Measurements from ENCODE around the gene GOLGA8B. TPM values are rescaled to one million over a fixed set of nuclear protein-coding genes. Genes with fewer than 3 reads are reported as not detected.
"Not testable (repeated sequence)": the region's sequence is repeated elsewhere in the genome, so short reads cannot be mapped to it uniquely, and the experiment has no call there.

GOLGA8B gene
- total and polyA plus RNA-seq, 2 experiments from 2014 or later, result 38.7 to 45.8 TPM

DNA sequence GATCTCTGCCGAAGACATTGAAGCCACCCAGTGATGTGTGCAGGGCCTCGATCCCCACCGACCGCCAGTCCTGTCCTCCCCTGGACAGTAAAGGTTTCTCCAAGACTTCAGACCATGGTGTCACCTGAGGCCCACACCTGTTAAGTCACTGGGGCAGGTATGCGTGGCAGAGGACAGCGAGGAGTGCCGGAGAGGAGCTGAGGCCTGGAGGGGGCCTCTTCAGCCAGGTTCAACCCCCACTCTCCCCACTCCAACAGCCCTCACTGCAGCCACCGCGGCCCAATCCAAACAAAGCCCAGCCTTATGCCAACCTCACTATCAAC is 2.4 kb downstream of the GOLGA8B start:
- peaks cover 13% of the 10 kb centered on the region for H3K79me2 ChIP-seq
- WGBS (ENCODE audit: low lambda C conversion rate, missing lambda C conversion rate), result 89% methylated on average over 6 of the region's 9 CpGs
- H3K4me2 ChIP-seq, result no peak overlapping the region
- H3K36me3 ChIP-seq (replicated peaks; ENCODE audit: insufficient read depth, low read depth), result no peaks in the 10 kb centered on the region
- no peaks in the 10 kb centered on the region for H3K9me3 ChIP-seq (ENCODE audit: low read depth)
- TF ChIP-seq, protein P1, sequence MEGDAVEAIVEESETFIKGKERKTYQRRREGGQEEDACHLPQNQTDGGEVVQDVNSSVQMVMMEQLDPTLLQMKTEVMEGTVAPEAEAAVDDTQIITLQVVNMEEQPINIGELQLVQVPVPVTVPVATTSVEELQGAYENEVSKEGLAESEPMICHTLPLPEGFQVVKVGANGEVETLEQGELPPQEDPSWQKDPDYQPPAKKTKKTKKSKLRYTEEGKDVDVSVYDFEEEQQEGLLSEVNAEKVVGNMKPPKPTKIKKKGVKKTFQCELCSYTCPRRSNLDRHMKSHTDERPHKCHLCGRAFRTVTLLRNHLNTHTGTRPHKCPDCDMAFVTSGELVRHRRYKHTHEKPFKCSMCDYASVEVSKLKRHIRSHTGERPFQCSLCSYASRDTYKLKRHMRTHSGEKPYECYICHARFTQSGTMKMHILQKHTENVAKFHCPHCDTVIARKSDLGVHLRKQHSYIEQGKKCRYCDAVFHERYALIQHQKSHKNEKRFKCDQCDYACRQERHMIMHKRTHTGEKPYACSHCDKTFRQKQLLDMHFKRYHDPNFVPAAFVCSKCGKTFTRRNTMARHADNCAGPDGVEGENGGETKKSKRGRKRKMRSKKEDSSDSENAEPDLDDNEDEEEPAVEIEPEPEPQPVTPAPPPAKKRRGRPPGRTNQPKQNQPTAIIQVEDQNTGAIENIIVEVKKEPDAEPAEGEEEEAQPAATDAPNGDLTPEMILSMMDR (IDR thresholded peaks at IDR 0.05; ENCODE audit: poor library complexity), result no peak
- TF ChIP-seq EZH2 (IDR thresholded peaks at IDR 0.05; ENCODE audit: borderline replicate concordance), result no peak
- H3K4me1 ChIP-seq (ENCODE audit: insufficient read depth), result peaks cover 6% of the 10 kb centered on the region
- H2AFZ ChIP-seq, result no peak overlapping the region
- no peak overlapping the region for H3K4me3 ChIP-seq
- peaks cover 4% of the 10 kb centered on the region for H3K27me3 ChIP-seq
- H4K20me1 ChIP-seq (ENCODE audit: insufficient read depth, poor library complexity, severe bottlenecking), result no peaks in the 10 kb centered on the region
- DNase-seq (ENCODE audit: low spot score), result no peak
- H3K27ac ChIP-seq, result no peak overlapping the region
- H3K9me2 ChIP-seq (replicated peaks; ENCODE audit: insufficient read depth), result no peaks in the 10 kb centered on the region

DNA sequence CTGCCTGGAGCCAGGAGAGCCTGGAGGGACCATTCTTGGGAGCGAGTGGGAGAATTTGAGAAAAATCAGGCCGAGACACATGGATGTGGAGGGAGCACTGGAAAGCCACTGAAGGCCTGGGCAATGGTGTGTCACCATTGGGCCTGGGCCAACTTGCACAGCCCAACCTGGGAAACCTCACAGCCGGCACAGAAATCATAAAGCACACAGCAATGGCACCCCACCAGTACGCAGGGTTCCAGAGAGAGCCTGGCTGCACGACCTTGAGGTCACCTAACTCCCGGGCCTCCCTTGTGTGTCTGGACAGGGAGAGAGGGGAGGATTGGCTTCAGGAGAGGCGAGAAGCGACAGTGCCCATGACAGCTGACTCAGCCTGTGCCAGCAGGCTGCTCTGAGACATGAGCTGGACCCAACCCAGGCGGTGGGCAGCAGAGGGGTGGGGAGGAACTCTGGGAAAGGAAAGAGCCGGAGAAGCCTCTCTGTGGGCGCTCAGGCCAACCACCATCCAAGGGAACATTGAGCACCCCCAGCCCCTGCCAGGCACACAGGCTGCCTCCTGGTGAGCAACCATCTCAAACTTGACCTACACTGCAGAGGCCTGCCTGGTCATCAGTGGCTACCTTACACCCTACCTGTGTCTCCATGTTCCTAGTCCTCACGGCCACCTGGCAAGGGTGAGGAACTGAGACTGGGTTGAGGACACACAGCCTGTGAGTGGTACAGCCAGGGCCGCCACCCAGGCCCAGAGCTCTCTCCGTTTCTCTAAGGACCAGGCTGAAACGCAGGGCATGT is 3.0 kb downstream of the GOLGA8B start:
- not testable (repeated sequence) for H3K9me3 ChIP-seq (ENCODE audit: low read depth); H2AFZ ChIP-seq; H3K36me3 ChIP-seq (replicated peaks; ENCODE audit: insufficient read depth, low read depth); H3K4me1 ChIP-seq (ENCODE audit: insufficient read depth); H3K4me3 ChIP-seq; H3K4me2 ChIP-seq; H3K27me3 ChIP-seq; H3K9me2 ChIP-seq (replicated peaks; ENCODE audit: insufficient read depth); H4K20me1 ChIP-seq (ENCODE audit: insufficient read depth, poor library complexity, severe bottlenecking); H3K27ac ChIP-seq; DNase-seq (ENCODE audit: low spot score)
- peaks cover 13% of the 10 kb centered on the region for H3K79me2 ChIP-seq
- WGBS (ENCODE audit: low lambda C conversion rate, missing lambda C conversion rate), result 96% methylated on average over 15 of the region's 15 CpGs

DNA sequence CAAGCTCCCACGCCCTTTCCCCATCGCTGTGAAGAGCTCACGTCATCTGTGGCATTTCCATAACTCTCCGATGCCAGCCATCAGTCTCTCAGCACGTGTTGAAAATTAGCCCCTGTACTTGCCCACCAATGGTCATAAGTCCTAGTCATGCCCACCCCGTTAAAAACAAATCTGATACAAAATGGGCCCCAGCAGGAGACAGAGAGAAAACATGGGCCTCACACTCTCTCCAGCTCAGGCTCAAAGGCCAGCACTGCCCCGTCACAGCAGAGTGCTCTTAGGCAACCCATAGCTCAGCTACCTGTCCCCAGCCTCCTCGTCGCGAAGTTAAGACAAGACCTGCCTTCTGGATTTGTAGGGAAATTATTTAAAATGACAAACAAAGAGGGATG is 5.2 kb downstream of the GOLGA8B start:
- Histone ChIP-seq H3K27ac (no peak overlapping the region), H3K9me2 (replicated peaks; ENCODE audit: insufficient read depth) (no peaks in the 10 kb centered on the region), H3K4me3 (no peak overlapping the region), H3K9me3 (ENCODE audit: low read depth) (no peaks in the 10 kb centered on the region), H4K20me1 (ENCODE audit: insufficient read depth, poor library complexity, severe bottlenecking) (no peaks in the 10 kb centered on the region), H3K27me3 (no peaks in the 10 kb centered on the region), H3K4me2 (no peak overlapping the region), H2AFZ (no peak overlapping the region), H3K36me3 (replicated peaks; ENCODE audit: insufficient read depth, low read depth) (no peaks in the 10 kb centered on the region), H3K4me1 (ENCODE audit: insufficient read depth) (no peaks in the 10 kb centered on the region), H3K79me2 (peaks cover 13% of the 10 kb centered on the region)
- WGBS (ENCODE audit: low lambda C conversion rate, missing lambda C conversion rate), result 91% methylated on average over 10 of the region's 10 CpGs
- DNase-seq (ENCODE audit: low spot score), result no peak
- no peak for TF ChIP-seq EZH2phosphoT487 (IDR thresholded peaks at IDR 0.05; ENCODE audit: low read depth, severe bottlenecking, unreplicated experiment)
- TF ChIP-seq, protein P1 (IDR thresholded peaks at IDR 0.05; ENCODE audit: poor library complexity), result no peak
- no peak for TF ChIP-seq EZH2 (IDR thresholded peaks at IDR 0.05; ENCODE audit: borderline replicate concordance)

DNA sequence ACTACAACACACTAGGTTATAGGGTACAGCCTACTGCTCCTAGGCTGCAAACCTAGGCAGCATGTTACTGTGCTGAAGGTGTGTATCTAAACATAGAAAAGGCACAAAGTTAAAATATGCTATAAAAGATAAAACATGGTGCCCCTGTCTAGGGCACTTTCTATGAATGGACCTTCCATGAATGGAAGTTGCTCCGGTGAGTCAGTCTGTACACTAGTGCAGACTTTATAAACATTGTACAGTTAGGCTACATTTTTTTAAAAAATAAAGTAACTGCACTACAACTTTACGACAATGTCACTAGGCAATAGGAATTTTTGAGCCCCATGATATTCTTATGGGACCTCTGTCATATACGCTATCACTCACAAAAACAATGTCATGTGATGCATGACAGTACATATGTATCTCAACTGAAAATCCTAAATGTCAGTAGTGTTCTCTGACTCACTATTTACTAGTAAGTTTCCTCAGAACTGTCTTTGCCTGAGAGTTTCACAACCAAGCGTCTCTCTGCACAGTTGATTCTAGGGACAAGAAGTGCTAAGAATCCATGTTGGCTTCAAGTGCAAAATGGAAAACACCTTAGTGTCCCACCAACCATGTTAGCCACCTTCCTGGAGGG is 5.7 kb downstream of the GOLGA8B start:
- 84% methylated on average over 4 of the region's 4 CpGs for WGBS (ENCODE audit: low lambda C conversion rate, missing lambda C conversion rate)
- H3K9me2 ChIP-seq (replicated peaks; ENCODE audit: insufficient read depth); H3K4me2 ChIP-seq; H4K20me1 ChIP-seq (ENCODE audit: insufficient read depth, poor library complexity, severe bottlenecking); H3K27me3 ChIP-seq; H3K4me1 ChIP-seq (ENCODE audit: insufficient read depth); DNase-seq (ENCODE audit: low spot score); H3K9me3 ChIP-seq (ENCODE audit: low read depth); H3K4me3 ChIP-seq; H2AFZ ChIP-seq; H3K27ac ChIP-seq; H3K36me3 ChIP-seq (replicated peaks; ENCODE audit: insufficient read depth, low read depth): not testable (repeated sequence)
- H3K79me2 ChIP-seq, result peaks cover 13% of the 10 kb centered on the region

DNA sequence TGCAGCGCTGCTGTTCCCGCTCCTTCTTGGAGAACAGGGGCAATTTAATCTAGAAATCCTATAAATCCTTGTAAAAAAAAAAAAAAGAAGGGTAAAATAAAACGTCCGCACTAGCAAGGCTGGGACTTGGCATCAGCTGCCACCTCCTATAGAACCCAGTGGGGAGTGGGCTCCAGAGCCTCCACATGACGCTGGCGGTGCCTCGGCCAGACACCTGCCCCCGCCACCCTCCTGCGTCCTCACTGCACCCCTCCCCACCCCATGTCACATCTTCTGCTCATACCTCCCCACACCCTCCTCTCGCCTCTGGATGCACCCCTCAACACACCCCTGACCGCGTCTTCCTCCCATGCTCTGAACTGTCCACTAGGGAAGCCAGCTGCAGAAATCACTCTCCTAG is 8.4 kb downstream of the GOLGA8B start:
- H3K9me2 ChIP-seq (replicated peaks; ENCODE audit: insufficient read depth); H3K27me3 ChIP-seq; H3K36me3 ChIP-seq (replicated peaks; ENCODE audit: insufficient read depth, low read depth); H3K79me2 ChIP-seq; H2AFZ ChIP-seq; H3K4me1 ChIP-seq (ENCODE audit: insufficient read depth); H3K4me2 ChIP-seq; H3K27ac ChIP-seq; H3K9me3 ChIP-seq (ENCODE audit: low read depth); H3K4me3 ChIP-seq; H4K20me1 ChIP-seq (ENCODE audit: insufficient read depth, poor library complexity, severe bottlenecking); DNase-seq (ENCODE audit: low spot score): not testable (repeated sequence)
- 95% methylated on average over 6 of the region's 12 CpGs for WGBS (ENCODE audit: low lambda C conversion rate, missing lambda C conversion rate)

DNA sequence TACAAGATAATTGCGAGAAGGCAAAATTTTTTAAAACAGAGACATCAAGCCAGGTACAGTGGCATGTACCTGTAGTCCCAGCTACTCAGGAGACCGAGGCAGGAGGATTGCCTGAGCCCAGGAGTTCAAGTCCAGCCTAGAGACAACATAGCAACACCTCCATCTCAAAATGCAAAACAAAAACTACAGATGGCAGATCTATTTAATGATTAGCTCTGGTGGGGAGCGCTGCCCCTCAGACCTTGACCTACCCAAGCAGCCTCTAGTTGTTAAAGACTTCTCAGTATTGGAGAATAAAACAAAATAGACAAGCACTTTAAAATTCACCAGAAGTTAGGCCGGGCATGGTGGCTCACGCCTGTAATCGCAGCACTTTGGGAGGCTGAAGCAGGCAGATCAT is 10.5 kb downstream of the GOLGA8B start:
- H2AFZ ChIP-seq; H3K4me3 ChIP-seq; H4K20me1 ChIP-seq (ENCODE audit: insufficient read depth, poor library complexity, severe bottlenecking); H3K36me3 ChIP-seq (replicated peaks; ENCODE audit: insufficient read depth, low read depth); H3K9me2 ChIP-seq (replicated peaks; ENCODE audit: insufficient read depth); H3K9me3 ChIP-seq (ENCODE audit: low read depth); H3K4me1 ChIP-seq (ENCODE audit: insufficient read depth); H3K27me3 ChIP-seq; H3K4me2 ChIP-seq; H3K79me2 ChIP-seq; DNase-seq (ENCODE audit: low spot score); H3K27ac ChIP-seq: not testable (repeated sequence)
- WGBS (ENCODE audit: low lambda C conversion rate, missing lambda C conversion rate), result 94% methylated on average over 6 of the region's 6 CpGs

DNA sequence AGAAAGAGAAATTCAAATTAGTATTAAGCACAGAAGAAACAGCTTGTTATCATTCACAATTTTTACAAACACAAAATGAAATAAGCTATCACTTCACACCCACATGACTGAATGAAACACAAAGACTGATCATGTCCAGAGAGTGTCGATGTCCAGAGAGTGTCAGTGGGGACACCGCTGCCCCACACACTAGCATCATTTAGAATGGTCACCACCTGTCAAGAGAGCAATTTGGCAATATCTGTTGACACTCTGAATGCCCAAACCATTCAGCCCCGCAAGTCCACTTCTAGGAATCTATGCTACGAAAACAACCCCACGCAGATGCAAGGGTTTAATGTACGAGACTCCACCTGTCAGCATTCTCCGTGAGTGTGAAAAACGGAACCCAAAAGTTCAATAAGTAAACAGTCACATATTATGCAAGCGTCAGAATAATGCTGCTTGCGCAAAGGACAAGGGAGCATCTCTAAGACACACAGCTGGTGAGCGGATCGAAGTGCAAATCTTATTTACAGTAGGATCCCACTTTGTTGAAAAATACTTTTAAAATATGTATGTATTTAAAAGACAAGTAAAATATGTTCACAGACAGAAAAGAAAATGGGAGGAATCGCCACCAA is 11.3 kb downstream of the GOLGA8B start:
- H3K4me3 ChIP-seq; H3K4me2 ChIP-seq; H4K20me1 ChIP-seq (ENCODE audit: insufficient read depth, poor library complexity, severe bottlenecking); H2AFZ ChIP-seq; H3K27ac ChIP-seq; H3K9me2 ChIP-seq (replicated peaks; ENCODE audit: insufficient read depth); H3K36me3 ChIP-seq (replicated peaks; ENCODE audit: insufficient read depth, low read depth); DNase-seq (ENCODE audit: low spot score); H3K9me3 ChIP-seq (ENCODE audit: low read depth); H3K27me3 ChIP-seq; H3K4me1 ChIP-seq (ENCODE audit: insufficient read depth); H3K79me2 ChIP-seq: not testable (repeated sequence)
- 87% methylated on average over 13 of the region's 13 CpGs for WGBS (ENCODE audit: low lambda C conversion rate, missing lambda C conversion rate)
